Smooth muscle cell (in vitro differentiated cells): ENCODE data around the gene RORB. TPM values are rescaled to one million over a fixed set of nuclear protein-coding genes. Genes with fewer than 3 reads are reported as not detected.

Source experiments
- DNase-seq: peaks from one replicate; lab custom pipeline; 2025; ENCODE audit not compliant: unreplicated experiment; lab: John Stamatoyannopoulos, UW
- H2AFZ ChIP-seq: fragments of 200-600 bp; sonication (generic); 2 replicates; pipeline ENCODE4 v1.6.0; 2016; ENCODE audit warnings: antibody characterized with exemption, low read depth, mild to moderate bottlenecking
- H3F3A ChIP-seq: fragments of 200-600 bp; sonication (generic); 2 replicates; pipeline ENCODE4 v1.6.0; 2017; ENCODE audit warnings: antibody characterized with exemption, low read depth
- H3K27ac ChIP-seq: fragments of 200-600 bp; sonication (generic); 2 replicates; pipeline ENCODE4 v1.5.1; 2016; ENCODE audit warnings: low read depth, mild to moderate bottlenecking
- H3K27me3 ChIP-seq: fragments of 200-600 bp; sonication (generic); 2 replicates; pipeline ENCODE4 v1.6.1; 2016; ENCODE audit warnings: low read depth, mild to moderate bottlenecking
- H3K36me3 ChIP-seq: fragments of 200-600 bp; sonication (generic); 2 replicates; pipeline ENCODE4 v1.5.1; 2016; ENCODE audit warnings: low read depth
- H3K4me1 ChIP-seq: fragments of 200-600 bp; sonication (generic); 2 replicates; pipeline ENCODE4 v1.5.1; 2016; ENCODE audit warnings: low read depth
- H3K4me2 ChIP-seq: fragments of 200-600 bp; sonication (generic); 2 replicates; pipeline ENCODE4 v1.6.0; 2016; ENCODE audit warnings: mild to moderate bottlenecking
- H3K4me3 ChIP-seq: fragments of 200-600 bp; sonication (generic); 2 replicates; pipeline ENCODE4 v1.5.1; 2016; ENCODE audit warnings: mild to moderate bottlenecking
- H3K79me2 ChIP-seq: fragments of 200-600 bp; sonication (generic); 2 replicates; pipeline ENCODE4 v1.6.0; 2016; ENCODE audit warnings: low read depth, mild to moderate bottlenecking
- H3K9ac ChIP-seq: fragments of 200-600 bp; sonication (generic); 2 replicates; pipeline ENCODE4 v1.6.0; 2016; ENCODE audit warnings: low read depth
- H3K9me3 ChIP-seq: fragments of 200-600 bp; sonication (generic); replicated peaks from 2 replicates; pipeline ENCODE4 v1.5.1; 2016; ENCODE audit warnings: low read depth
- H4K20me1 ChIP-seq: fragments of 200-600 bp; sonication (generic); 2 replicates; pipeline ENCODE4 v1.6.0; 2016; ENCODE audit warnings: low read depth
- CTCF ChIP-seq: fragments of 200-600 bp; sonication (generic); IDR thresholded peaks from 2 replicates; pipeline ENCODE4 v1.5.1; 2017; ENCODE audit warnings: borderline replicate concordance, mild to moderate bottlenecking, antibody characterized with exemption; ENCODE audit not compliant: insufficient read depth, poor library complexity, severe bottlenecking
- WGBS: methylation state at CpG from one replicate; pipeline ENCODE4 v1.1.7; 2016; ENCODE audit warnings: low lambda C conversion rate; 5-methylcytosine and 5-hydroxymethylcytosine counted together
- polyA plus RNA-seq: library from polyadenylated mRNA; unstranded; fragments of >200 nt; fragmentation: Nextera tagmentation; extraction: Ambion mirVana; gene quantifications from 2 replicates; pipeline ENCODE4 v1.2.1, GENCODE V29; 2016
- total RNA-seq: library from RNA; depleted of rRNA; stranded (reverse); fragments of >200 nt; gene quantifications from 2 replicates; pipeline ENCODE4 v1.2.3, GENCODE V29; 2014

Gene RORB
- total and polyA plus RNA-seq, 2 experiments from 2014 or later, result 0.95 to 2.5 TPM

DNA sequence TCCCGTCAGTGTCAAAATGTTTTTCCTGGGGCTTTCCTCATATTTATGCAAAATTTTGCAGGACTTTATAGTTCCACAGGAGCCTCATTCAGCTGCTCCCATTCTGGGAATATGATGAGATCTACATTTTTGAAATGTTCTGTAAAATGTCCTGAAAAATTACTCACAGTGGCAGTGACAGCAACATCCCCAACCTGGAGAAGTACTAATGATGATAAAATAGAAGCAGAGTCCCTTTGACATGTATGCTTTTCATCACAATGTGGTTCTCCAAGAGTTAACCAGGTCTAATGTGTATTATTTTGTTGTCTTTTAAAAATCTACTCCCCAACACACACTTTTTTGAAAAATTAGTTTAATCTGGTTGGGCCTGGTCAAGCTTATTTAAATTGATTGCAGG is 36.1 kb downstream of the RORB start:
- H3K4me3 ChIP-seq, result no peak overlapping the region
- no peaks in the 10 kb centered on the region for H4K20me1 ChIP-seq
- H3K9ac ChIP-seq, result no peak overlapping the region
- H3K79me2 ChIP-seq, result no peaks in the 10 kb centered on the region
- H2AFZ ChIP-seq, result no peak overlapping the region
- no peaks in the 10 kb centered on the region for H3F3A ChIP-seq
- H3K9me3 ChIP-seq, result no peaks in the 10 kb centered on the region
- DNase-seq, result no peak
- H3K4me2 ChIP-seq, result no peak overlapping the region
- H3K36me3 ChIP-seq, result no peaks in the 10 kb centered on the region
- H3K27me3 ChIP-seq, result no peaks in the 10 kb centered on the region
- TF ChIP-seq CTCF, result no peak
- H3K27ac ChIP-seq, result no peak overlapping the region
- no peaks in the 10 kb centered on the region for H3K4me1 ChIP-seq
- WGBS, result 94% methylated on average over 1 of the region's 1 CpG

DNA sequence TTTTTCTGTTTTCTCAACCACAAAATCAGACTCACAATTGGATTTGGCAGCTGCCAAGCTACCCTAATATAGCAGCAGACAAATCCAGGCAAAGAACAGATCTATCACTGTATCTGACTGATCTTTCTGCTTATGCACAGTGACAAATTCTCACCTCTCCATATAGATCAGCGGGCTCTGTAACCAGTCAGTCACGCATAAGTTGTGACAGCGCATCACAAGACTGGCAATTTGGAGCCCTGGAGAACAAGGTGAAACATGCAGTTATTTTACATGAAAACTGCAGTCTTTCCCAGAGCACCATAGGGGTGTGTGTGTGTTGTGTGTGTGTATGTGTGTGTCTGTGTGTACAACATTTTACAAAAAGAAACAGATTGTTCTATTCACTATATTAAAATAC is 37.7 kb downstream of the RORB start:
- Histone ChIP-seq H3K4me3 (no peak overlapping the region), H4K20me1 (no peaks in the 10 kb centered on the region), H2AFZ (no peak overlapping the region), H3K27ac (no peak overlapping the region), H3K9ac (no peak overlapping the region), H3K4me2 (no peak overlapping the region), H3K27me3 (no peaks in the 10 kb centered on the region), H3K9me3 (no peaks in the 10 kb centered on the region), H3K36me3 (no peaks in the 10 kb centered on the region), H3K4me1 (no peaks in the 10 kb centered on the region), H3K79me2 (no peaks in the 10 kb centered on the region), H3F3A (no peaks in the 10 kb centered on the region)
- 89% methylated on average over 3 of the region's 3 CpGs for WGBS
- no peak for TF ChIP-seq CTCF
- DNase-seq, result no peak

GRCh38 chr9:74543145-74543544 is 46.0 kb downstream of the RORB start:
- Histone ChIP-seq H3K36me3 (no peaks in the 10 kb centered on the region), H3F3A (no peaks in the 10 kb centered on the region), H3K27ac (no peak overlapping the region), H2AFZ (no peak overlapping the region), H3K27me3 (no peaks in the 10 kb centered on the region), H3K79me2 (no peaks in the 10 kb centered on the region), H3K9ac (no peak overlapping the region), H3K4me3 (no peak overlapping the region), H3K9me3 (no peaks in the 10 kb centered on the region), H3K4me1 (no peaks in the 10 kb centered on the region), H4K20me1 (no peaks in the 10 kb centered on the region), H3K4me2 (no peak overlapping the region)
- TF ChIP-seq CTCF, result no peak
- WGBS, result 53% methylated on average over 3 of the region's 3 CpGs
- no peak for DNase-seq

GRCh38 chr9:74551266-74551665 is 54.1 kb downstream of the RORB start:
- 69% methylated on average over 5 of the region's 5 CpGs for WGBS
- H3K9ac ChIP-seq, result no peak overlapping the region
- H2AFZ ChIP-seq, result no peak overlapping the region
- no peak for TF ChIP-seq CTCF
- no peak overlapping the region for H3K4me3 ChIP-seq
- no peak overlapping the region for H3K27ac ChIP-seq
- no peaks in the 10 kb centered on the region for H3K9me3 ChIP-seq
- H3K79me2 ChIP-seq, result no peaks in the 10 kb centered on the region
- no peaks in the 10 kb centered on the region for H3K27me3 ChIP-seq
- DNase-seq, result no peak
- H3K4me1 ChIP-seq, result peaks cover 3% of the 10 kb centered on the region
- H3K4me2 ChIP-seq, result no peak overlapping the region
- H3F3A ChIP-seq, result no peaks in the 10 kb centered on the region
- no peaks in the 10 kb centered on the region for H4K20me1 ChIP-seq
- H3K36me3 ChIP-seq, result no peaks in the 10 kb centered on the region
